TTC549 (cell line): Measurements from ENCODE around the gene PRPF6.

Experiments used
- FAIRE-seq: peaks from 2 replicates; lab custom pipeline; 2012; peaks lifted over from hg19 to GRCh38; lab: Jason Lieb, UNC

PRPF6 gene

DNA sequence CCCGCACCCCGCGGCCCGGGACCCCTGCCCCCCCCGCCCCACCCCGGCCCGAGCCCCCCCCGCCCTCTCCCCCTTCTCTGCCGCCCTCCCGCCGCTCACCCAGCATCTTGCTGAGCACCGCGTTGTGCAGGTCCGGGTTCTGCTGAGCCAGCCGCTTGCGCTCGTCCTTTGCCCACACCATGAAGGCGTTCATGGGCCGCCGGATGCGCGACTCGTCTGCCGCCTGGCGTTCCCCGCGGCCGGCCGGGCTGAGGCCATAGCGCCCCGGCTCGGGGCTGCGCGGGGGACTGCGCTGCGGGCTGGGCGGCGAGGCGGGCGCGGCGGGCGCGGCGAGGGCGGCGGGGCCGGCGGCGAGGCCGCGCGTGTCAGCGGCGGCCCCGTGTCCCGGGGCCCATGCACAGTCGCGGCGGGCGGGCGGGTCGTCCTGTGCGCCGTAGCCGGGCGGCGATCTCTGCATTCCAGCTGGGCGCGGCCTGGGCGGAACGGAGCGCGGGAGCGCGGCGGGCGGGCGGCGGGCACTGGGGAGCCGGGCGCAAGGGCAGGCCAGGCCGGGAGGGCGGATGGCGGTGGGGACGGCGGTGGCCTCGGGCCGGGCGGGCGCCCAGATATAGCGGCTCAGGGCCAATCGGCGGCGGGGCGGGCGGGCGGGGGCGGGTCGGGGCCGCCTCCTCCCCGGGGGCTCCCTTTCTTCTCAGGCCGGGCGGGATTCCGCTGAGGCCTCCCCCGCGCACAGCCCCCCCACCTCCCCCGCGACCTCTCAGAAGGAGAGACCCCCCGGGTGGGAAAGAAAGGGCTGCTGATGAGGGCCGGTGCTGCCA is 68.3 kb downstream of the PRPF6 start, which contains the start of gene SOX18:
Gene SOX18 (minus strand): TSS at position 580 of the 818 bp plus-strand sequence. CDS start 123 bp downstream, at position 457.
- no peak for FAIRE-seq

DNA sequence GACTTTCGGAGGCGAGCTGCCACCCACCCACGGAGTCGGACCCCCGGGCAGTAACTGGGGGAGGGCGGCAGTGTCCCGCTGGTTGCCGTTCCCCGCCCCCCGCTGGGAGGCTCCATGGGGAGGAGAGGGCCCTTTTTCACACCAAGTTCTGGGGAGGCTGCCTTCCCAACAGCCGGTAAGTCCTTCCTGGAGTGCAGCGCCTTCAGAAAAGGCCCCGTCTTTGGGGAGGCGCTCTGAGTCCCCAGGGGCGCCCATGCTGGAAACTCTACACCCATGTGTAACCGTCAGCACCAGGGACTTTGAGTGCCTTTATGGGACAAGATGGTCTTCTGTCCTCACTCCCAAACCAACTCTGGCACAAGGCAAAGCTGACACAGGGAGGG is 68.9 kb downstream of the PRPF6 start:
- no peak for FAIRE-seq

DNA sequence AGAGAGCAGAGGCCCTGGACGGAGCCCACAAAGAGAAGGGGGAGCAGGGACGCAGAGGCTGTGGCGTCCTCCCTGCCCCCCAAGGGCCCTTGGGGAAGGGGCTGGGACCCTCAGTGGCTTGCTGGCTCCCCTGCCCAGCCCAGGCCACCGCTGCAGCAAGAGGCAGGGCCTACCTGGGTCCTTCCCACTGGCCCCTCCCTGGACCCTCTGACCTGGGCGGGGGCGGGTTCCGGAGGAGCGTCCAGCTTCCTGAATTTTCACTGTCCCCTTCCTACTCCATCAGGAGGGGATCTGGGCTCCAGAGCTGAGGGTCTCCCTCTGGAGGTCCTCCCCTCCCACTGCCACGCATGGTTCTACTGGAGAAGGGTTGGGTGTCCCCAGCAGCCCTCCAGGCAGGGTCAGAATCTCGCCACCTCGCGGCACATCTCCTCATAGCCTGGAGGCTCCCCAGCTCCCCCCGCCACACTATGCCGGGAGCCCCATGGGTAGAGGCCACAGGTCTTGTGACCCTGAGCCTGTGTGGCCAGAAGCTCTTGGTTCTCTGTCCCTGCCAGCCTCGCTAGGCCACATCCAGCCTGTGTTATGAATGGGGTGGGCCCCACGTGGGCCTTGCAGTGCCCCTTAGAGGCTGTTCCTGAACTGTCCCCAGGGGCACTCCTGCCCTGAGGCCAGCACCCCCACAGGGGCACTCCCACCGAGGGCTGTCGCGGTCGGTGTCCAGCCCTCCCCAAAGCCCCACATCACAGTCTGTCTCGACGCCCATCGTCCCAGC is 69.5 kb downstream of the PRPF6 start:
- no peak for FAIRE-seq

DNA sequence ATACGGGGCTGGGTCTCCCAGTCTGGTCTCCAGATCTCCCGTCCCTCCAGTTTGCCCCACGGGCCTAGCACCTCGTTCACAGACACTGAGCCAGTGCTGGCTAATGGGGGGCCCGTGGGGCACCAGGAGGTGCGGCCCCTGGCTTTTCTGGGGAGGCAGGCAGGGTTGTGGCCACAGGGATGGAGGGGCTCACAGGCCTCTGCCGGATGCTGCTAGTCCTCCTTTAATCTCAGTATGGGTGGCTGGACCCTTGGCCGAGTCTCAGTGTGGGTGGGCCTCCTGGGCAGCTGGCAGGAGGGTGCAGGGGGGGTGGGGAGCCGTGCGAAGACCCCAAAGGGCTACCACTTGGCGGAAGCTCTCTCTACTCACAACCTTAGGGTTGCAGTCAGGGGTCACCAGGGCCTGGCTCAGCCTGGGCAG is 70.1 kb downstream of the PRPF6 start:
- no peak for FAIRE-seq

DNA sequence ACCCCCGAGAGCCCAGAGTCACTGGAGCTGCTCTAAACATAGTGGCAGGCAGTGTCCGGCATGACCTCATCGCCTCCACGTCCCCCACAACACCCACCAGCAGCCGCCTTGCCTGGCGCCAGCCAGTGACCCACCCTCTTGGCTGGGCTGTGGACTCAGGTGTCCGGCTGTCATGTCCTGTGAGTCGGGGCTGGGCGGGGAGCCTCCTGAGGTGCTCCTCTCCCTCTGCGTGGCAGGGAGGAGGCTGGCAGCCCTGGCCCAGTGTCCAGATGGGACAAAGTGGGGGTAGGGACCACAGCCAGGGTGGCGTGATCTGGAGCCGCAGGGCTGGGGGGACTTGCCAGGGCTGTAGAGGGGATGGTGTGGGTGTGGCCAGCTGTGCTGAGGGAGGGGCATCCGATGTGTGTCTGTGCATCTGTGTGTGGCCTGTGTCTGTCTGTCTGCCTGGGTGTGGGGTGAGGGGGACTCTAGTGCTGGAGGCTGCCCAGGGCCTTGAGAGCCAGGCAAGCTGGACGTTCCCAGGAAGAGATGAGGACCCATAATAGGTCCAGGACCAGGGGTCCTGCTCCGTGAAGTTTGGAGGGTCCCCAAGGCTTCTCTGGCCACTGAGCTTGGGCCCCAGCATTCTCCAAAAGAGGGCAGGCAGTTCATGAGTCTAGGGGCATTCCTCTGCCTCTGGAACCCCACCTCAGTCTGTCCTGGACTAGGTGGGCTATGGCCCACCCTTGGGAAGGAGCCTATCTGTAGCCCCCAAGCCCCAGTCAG is 70.8 kb downstream of the PRPF6 start:
- no peak for FAIRE-seq

DNA sequence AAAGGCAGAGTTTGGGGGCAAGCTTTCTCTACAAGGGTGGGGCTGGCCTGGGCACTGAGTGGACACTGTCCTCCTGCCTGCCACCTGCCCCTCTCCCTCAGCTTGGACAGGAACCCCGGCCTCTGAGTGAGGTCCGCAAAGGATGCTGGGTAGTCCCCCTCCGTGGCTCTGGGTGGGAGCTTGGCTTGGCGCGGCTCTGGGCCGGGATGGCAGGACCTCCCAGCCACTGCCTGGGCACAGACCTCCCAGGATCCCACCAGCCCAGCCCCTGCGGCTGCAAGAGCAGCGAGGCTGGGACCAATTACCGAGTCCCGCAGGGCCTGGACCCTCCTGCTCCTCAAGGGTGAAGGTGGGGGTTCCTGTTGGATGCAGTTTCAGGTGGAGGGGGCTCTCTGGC is 71.4 kb downstream of the PRPF6 start:
- no peak for FAIRE-seq

DNA sequence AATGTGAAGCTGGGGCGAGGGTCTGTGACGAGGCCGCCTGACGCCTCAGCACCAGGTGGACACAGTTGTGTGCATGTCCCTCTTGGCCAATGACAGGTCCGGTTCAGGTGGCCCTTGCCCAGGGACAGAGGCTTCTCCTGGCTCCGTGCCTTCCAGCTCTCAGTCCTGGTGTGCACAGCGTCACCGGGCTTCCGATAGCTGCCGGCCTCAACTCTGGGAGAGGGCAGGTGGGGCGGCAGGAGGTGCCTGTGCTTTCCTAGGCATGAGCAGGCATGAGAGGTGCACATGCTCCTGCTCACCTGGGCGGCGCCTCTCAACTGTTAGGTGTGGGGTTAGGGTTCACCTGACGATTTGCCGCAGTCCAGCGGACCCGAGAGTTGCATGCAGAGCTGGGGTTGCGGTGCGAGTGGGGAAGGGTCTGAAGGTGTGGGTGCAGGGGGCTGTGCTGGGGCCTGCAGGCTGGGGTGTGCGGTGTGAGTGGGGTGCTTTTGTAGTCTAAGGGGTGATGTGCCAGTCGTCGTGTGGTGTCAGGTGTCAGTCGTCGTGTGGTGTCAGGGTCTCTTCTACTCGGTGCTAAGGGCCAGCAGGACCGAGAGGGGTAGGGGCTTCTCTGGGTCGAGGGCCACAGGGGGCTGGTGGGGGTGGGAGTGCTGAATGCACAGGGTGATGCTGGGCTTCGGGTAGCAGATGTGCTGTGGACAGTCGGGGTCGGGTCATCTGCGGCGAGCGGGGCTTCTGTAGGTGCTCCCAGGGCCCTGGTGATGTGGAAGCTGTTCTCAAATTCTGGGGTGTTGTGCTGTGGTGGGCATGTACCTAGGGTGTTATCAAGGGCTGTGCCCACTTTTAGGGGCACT is 72.3 kb downstream of the PRPF6 start:
- no peak for FAIRE-seq

DNA sequence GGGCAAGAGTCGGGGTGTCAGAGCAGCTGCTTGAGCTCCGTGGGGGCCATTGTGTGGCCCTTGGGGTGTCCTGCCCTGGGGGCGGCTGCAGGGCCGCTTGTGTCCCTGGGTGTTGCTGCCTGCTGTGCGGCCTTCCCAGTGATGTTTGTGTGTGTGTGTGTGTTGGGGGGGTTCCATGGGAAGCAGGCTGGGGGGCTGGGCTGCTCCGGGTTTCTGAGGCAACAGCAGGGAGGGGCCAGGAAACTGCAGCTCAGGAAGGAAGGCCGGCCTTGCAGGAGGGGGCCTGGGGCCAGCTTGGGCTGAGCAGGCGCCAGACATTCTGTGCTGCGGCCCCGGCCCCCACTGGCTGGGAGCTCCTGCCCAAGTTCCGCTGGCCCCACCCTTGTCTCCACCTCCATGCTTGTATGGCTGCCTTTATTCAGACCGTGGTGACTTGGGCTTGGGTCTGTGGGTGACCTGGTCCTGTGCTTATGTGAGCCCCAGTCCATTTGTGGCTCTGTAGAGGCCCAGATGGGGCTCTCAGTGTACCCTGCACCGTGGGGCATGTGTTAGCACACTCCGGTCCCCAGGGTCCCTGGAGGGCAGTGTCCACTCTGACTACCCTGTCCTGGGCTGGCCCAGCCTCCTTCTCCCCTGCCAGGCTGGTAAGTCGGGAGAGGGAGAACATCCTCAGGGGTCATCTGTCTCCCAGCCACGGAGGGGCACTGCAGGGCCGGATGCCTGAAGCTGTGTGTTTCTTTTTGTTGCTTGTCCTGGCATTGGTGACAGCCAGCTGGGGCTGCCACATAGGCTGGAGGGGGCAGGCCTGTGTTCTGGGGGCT is 73.1 kb downstream of the PRPF6 start:
- FAIRE-seq: no peak

DNA sequence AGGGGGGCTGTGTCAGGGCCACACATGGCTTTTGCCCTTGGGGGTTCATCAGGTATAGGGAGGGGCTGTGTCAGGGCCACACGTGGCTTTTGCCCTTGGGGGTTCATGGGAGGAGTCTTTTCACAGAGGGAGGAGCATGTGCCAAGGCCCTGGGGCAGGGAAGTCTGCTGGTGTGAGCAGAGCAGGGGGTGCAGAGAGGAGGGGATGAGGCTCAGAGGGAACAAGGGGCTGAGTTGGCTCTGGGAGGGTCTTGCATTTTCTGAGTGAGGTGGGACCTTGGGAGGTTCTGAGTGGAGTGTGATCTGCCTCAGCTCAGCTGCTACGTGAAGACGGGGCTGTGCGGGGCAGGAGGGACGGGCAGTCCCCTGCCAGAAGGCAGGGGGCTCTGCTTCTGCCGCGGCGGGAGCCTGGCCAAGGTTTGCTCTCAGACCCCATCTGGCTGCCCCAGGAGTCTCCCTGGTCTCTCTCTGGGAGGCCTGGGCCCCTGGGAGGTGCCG is 74.5 kb downstream of the PRPF6 start:
- no peak for FAIRE-seq

DNA sequence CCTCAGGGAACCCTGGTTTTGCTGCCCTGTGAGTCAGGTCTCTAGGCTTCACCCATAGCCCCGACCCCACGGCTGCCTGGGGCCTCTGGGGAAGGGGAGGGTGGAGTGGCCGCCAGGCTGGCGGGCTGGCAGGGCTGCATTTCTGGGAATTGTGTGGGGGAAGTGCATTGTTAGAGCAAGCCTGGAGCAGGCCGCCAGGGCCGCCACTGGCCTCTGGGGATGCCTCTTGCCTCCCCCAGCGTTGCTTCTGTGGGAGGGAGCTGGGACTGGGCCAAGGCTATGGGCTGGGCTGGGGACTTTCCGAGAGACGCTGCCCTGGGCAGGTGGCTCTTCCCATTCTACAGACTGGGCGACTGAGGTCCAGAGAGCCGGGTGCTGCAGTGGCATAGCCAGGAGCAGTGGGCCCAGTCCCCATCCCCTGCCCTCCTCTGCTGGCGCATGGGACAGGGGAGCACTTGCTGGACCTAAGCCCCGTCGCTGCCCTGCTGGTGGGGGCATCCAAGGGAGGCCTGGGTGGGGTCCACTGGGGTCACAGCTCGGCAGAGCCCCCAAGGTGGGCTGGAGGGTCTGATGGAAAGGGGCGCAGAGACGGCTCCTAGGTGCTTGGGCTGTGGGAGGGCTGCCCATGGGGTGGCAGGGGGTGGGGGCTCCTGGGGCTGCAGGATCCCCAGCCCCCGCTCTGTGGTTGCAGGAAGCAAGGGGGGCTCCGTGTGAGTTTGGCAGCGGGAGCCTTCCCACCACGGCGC is 75.1 kb downstream of the PRPF6 start:
- FAIRE-seq: no peak

DNA sequence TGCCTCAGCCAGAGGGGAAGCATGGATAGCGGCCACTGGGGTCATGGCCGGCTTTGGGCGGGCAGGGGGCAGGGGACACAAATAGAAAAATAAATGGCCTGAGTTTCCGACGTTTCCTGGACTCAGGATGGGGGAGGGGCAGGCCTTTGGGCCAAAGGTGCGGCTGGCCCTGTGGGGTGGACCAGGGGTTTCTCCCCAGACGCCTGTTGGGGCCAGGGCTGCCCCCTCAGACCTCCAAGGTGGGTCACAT is 75.6 kb downstream of the PRPF6 start:
- no peak for FAIRE-seq

DNA sequence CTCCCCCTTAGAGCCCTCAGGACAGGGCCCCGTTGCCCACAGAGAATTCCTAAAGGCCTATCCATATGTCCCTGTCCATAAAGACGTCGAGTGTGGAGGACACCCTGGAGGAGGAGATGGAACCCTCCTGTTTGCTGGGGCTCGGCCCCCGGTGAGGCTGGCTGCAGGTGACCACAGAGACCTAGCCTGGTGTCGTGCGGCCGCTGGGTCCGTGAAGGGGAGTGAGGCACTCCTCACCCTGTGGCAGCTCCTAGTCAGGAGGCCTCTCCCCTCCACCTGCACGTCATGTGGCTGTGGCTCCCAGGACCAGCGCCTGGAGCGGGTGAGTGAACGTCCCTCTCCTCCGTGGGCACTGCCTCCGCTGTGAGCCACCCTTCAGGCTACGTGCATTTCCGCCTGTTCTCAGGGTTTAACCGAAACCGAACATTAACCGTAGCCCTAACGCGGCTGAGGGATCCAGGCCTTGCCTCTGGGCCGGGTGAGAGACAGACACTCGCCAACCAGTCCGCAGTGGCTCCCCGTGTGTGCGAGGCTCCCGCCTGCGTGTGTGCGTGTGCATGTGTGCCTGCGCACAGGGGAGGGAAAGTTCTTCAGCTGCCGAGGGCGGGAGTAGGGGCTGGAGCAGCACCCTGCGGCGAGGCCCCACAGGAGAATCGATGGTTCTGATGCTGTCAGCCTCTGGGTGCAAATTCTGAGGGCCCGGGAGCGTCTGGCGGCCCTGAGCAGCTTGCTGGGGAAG is 76.1 kb downstream of the PRPF6 start:
- FAIRE-seq: no peak

DNA sequence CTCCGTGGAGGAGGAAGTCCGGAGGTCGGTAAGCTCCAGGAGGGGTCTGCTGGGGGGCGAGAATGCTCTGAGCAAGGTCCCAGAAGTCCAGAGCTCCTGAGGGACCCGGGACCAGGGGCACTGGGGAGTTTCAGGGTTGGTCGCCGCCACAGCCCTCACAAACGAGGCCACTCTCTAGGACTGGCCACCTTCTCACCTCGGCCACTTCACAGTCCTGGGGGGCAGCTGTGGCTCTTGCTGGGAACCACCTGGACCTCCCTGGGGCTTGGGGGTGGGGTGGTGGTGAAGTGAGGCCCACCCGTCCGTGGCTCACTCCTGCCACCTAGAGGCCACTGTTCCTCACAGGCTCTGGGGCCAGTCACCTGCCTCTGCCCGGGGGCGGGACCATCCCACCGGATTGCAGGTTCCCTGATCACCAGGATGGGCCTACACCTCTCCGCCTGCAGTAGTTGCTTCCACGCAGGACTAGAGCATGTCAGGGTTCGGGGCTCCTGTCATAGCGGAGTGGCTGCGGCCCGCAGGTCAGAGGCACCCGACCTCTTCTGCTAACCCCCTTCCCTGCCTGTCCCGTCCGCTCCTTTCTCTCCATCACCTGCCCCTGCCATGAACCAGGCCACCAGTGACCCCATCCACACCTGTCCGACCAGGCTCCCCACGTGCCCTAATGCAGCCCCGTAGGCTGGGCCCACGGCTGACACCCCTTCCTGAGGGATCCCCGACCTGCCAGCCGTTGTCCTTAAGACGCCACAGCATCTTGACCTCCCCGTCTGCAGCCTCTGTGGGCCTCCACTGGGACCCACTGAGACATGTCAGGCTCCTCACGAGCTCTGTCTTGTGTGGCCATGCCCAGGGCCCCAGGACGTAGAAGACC is 76.9 kb downstream of the PRPF6 start:
- no peak for FAIRE-seq

DNA sequence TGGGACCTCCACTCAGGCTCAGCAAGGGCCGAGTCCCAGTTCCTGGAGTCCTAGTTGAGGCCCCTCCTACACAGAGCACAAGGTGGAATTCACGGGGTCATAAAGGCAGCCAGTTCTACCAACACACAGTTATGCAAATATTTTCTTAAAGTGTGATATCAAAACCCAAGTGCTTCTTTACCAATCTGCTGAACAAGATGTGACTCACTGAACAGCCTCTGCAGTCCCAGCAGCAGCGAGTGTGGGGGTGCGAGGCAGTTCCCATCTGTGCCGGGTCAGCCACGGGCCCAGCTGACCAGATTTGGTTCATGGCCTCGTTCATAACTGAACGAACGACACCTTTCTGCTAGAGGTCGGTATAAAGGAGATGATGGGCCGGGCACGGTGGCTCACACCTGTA is 77.6 kb downstream of the PRPF6 start:
- no peak for FAIRE-seq

DNA sequence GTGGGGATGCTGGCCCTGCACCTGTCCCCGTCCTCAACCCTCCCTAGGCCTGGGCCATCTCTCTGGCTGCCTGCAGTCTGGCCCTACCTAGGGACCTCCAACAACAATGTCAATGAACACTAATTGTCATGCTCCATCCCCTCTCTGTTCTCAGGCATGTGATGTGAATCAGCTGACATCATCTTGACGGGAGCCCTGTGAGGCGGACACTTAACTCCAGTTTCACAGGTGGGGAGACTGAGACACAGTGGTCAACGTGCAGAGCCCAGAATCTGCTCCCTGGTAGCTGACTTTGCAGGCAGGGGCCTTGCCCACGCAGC is 81.3 kb downstream of the PRPF6 start:
- no peak for FAIRE-seq

DNA sequence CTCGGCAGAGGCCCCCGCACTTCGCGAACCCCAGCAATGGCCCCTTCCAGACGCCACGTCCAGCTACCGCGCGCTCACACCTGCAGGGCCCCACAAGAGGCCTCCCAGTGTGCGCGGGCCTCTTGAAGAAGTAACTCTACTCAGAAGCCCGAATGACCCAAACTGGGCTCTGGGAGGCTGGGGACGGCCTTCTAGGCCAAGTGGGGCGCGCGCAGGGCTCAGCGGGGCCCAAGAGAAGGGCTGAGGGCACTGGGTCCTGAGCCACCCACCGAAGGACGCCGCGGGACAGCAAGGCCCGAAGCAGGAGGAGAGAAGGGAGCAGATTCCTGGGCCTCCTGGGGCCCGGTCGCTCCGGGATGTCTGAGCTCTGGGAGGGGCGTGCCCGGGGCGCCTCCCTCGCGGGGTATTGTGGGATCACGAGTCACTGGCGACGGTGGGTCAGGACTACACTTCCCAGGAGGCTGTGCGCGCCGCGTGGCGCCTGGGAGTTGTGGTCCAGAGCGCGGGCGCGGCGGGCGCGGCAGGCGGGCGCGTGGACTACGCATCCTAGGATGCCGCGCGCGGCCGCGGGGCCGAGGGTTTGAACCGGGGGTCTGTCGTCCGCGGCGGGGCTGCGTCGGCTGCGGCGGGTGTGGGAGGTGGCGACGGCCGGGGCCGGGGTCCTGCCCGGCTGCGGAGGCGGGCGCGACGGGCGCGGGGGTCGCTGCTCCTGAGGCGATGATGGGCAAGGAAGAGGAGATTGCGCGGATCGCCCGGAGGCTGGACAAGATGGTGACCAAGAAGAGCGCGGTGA is 81.9 kb downstream of the PRPF6 start, which contains the start of gene TCEA2:
Gene TCEA2 (plus strand): TSS at position 603 of the 793 bp plus-strand sequence. CDS start 115 bp downstream, at position 718.
- FAIRE-seq: no peak

DNA sequence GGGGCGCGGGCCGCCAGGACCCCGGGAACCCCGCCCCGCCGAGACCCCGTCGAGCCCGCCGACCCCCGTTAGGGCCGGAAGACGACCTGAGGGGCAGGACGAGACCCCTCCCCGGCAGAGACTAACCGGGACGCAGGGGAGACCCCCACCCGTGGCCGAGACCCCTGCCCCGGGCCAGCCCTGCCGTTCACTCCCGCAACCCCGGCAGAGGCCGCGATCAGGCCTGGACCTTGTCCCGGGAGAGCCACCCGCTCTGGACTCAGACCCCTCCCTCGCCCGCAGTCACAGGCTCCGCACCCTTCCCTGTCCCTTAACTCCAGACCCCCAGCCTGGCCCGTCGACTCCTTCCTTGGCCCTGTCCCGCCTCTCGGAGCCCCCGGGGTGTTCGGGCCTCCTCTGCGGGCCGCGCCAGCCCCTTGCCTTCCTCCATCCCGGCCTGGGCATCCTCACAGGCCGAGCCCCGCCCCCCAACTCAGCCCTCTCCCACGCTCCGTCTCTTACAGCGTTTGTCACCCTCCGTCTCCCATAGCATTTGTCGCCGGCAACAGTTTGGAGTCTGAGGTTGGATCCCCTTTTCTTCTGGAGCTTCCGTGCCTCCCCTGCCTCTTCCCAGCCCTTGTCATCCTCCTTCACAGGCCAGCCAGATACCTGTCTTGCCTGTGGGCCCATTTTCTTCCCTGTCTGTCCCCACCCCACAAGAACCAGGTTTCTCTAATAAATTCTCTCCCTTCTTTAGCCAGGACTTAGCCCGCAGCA is 82.6 kb downstream of the PRPF6 start:
- FAIRE-seq: no peak
